Panc1 (cell line): ENCODE data around the gene POLN. TPM values are rescaled to one million over a fixed set of nuclear protein-coding genes. Genes with fewer than 3 reads are reported as not detected.

Source experiments
- ATAC-seq: fragments of 200-7000 bp; cut with Tn5 transposase; 2 replicates; pipeline ENCODE4 v1.9.1; 2020; ENCODE audit warnings: mild to moderate bottlenecking, moderate library complexity
- BruUV-seq: library from RNA; stranded (reverse); fragments of 400-500 nt; replicated peaks from 2 replicates; lab custom pipeline; 2021; lab: Mats Ljungman, UMichigan
- CTCF ChIA-PET: fragments of 300-600 bp; sonication (Branson Sonifier 250); formaldehyde crosslinking; loops from one replicate; lab custom pipeline; 2022; ENCODE audit warnings: antibody characterized with exemption; lab: Charles Lee
- POLR2A ChIA-PET: fragments of 300-600 bp; sonication (Branson Sonifier 250); formaldehyde crosslinking; loops from one replicate; lab custom pipeline; 2022; ENCODE audit warnings: antibody characterized with exemption; lab: Charles Lee
- DNase-seq: peaks from one replicate; pipeline ENCODE4 v3.0.0-alpha.2; 2010; ENCODE audit warnings: low read depth, low spot score
- H3K27ac ChIP-seq: 2 replicates; pipeline ENCODE4 v1.5.1; 2011; ENCODE audit warnings: mild to moderate bottlenecking, low read length, inconsistent platforms
- H3K27me3 ChIP-seq: fragments of 200-500 bp; sonication (Bioruptor generic); 2 replicates; pipeline ENCODE4 v1.6.0; 2014; ENCODE audit warnings: low read length, inconsistent platforms; ENCODE audit not compliant: control insufficient read depth, insufficient read depth
- H3K36me3 ChIP-seq: fragments of 200-500 bp; sonication (Bioruptor generic); 2 replicates; pipeline ENCODE4 v1.5.1; 2014; ENCODE audit warnings: inconsistent platforms, mild to moderate bottlenecking, low read length, moderate library complexity; ENCODE audit not compliant: control insufficient read depth, insufficient read depth
- H3K4me1 ChIP-seq: 2 replicates; pipeline ENCODE4 v1.5.1; 2011; ENCODE audit warnings: inconsistent platforms, mild to moderate bottlenecking, low read length, moderate library complexity; ENCODE audit not compliant: control insufficient read depth, insufficient read depth
- H3K4me3 ChIP-seq, 2 experiments: 2 replicates each; pipeline ENCODE4 v1.5.1; 2011 to 2012; ENCODE audit warnings: low read depth in 2 of 2, low read length in 2 of 2, mild to moderate bottlenecking in 2 of 2, inconsistent platforms in 1 of 2, moderate library complexity in 1 of 2
- H3K9me3 ChIP-seq: fragments of 200-500 bp; sonication (Bioruptor generic); 2 replicates; pipeline ENCODE4 v1.5.1; 2014; ENCODE audit warnings: low read depth, mild to moderate bottlenecking, inconsistent platforms, low read length, moderate library complexity; ENCODE audit not compliant: control insufficient read depth, insufficient read depth
- POLR2AphosphoS5 ChIP-seq: IDR thresholded peaks from 2 replicates; pipeline ENCODE4 v1.6.1; 2012; ENCODE audit warnings: mild to moderate bottlenecking, low read depth, low read length, moderate library complexity
- SIN3A ChIP-seq: IDR thresholded peaks from 2 replicates; pipeline ENCODE4 v1.6.1; 2012; ENCODE audit warnings: low read depth, mild to moderate bottlenecking, low read length, moderate library complexity, borderline replicate concordance; ENCODE audit not compliant: insufficient read depth
- TCF7L2 ChIP-seq: IDR thresholded peaks from 2 replicates; pipeline ENCODE4 v1.6.1; 2011; ENCODE audit warnings: mild to moderate bottlenecking, low read depth, low read length, inconsistent platforms
- in situ Hi-C: cut with HindIII; loops from 2 replicates; pipeline ENCODE4 v1.10.0; 2016; ENCODE audit warnings: low sequenced_read_pairs, low pct_unique_long_range_greater_than_20kb
- intact Hi-C: fragments of 100-400 bp; cut with micrococcal nuclease; formaldehyde crosslinking; loops from one replicate; pipeline ENCODE4 v1.10.0; 2022; ENCODE audit not compliant: unreplicated experiment
- total RNA-seq: library from RNA; stranded (reverse); gene quantifications from one replicate; pipeline ENCODE4 v1.2.1, GENCODE V29; 2021; ENCODE audit not compliant: unreplicated experiment
- TF ChIP-seq, protein P1 (sequence below), 2 experiments: IDR thresholded peaks; 2 replicates each; pipeline ENCODE4 v1.6.1; 2011 to 2012; ENCODE audit warnings: low read depth in 2 of 2, control low read depth in 1 of 2, low read length in 1 of 2, mild to moderate bottlenecking in 1 of 2, moderate library complexity in 1 of 2; ENCODE audit not compliant: insufficient read depth in 1 of 2
- TF ChIP-seq, protein P2 (sequence below): fragments of 450-650 bp; IDR thresholded peaks from 2 replicates; pipeline ENCODE4 v1.5.1; 2017; ENCODE audit warnings: mild to moderate bottlenecking

Gene POLN
- total RNA-seq, 1 experiment from 2014 or later: 4.3 TPM

DNA sequence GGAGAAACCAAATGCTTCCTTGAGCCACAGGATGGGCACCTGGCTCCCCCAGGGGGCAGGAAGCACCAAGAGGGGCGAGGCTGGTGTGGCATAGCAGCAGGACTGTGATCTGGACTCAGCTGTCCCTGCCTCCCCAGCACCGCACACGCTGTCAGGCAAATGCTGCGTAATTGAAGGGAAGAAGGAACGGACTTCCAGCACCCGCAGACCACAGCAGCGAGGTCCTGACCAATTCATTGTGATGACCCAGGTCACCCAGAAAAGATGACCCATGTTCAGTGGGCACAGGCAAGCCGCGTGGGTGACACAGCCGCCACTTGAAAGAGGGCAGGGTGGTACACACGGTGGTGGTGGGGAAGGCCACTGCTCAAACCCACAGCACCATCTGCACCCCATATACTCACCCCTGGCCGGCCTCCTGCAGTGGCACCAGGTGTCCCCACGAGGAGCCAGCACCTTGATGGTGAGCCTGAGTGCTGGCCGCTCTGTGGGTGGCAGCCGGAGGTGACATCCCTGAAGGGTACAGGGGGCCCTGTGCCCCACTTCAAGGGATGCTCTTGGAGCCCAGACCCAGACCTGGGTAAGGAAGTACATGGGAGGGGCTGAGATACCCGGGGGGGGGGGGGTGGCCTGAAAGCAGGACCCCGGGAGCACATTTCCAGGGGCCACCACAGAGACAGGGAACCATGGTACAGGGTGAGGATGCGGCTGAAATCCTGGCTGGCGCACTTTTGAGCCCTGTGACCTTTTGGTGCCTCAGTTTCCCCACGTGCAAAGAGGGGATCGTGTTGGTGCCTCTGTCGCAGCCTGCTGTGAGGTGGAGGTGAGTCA lies 171.3 kb downstream of the POLN start:
- intact Hi-C loops (no loop called here), in situ Hi-C loops (no loop called here)
- DNase-seq: no peak
- no TSS peak for BruUV-seq
- Histone ChIP-seq H3K36me3 (no peaks in the 10 kb centered on the region), H3K4me3 (no peak overlapping the region), H3K9me3 (no peaks in the 10 kb centered on the region), H3K27ac (no peak overlapping the region), H3K27me3 (no peaks in the 10 kb centered on the region), H3K4me1 (peaks cover 7% of the 10 kb centered on the region)
- no peak for ATAC-seq
- ChIA-PET CTCF (no interaction called here), POLR2A (no interaction called here)
- TF ChIP-seq TCF7L2 (no peak), POLR2AphosphoS5 (no peak)
- TF ChIP-seq, protein P1, sequence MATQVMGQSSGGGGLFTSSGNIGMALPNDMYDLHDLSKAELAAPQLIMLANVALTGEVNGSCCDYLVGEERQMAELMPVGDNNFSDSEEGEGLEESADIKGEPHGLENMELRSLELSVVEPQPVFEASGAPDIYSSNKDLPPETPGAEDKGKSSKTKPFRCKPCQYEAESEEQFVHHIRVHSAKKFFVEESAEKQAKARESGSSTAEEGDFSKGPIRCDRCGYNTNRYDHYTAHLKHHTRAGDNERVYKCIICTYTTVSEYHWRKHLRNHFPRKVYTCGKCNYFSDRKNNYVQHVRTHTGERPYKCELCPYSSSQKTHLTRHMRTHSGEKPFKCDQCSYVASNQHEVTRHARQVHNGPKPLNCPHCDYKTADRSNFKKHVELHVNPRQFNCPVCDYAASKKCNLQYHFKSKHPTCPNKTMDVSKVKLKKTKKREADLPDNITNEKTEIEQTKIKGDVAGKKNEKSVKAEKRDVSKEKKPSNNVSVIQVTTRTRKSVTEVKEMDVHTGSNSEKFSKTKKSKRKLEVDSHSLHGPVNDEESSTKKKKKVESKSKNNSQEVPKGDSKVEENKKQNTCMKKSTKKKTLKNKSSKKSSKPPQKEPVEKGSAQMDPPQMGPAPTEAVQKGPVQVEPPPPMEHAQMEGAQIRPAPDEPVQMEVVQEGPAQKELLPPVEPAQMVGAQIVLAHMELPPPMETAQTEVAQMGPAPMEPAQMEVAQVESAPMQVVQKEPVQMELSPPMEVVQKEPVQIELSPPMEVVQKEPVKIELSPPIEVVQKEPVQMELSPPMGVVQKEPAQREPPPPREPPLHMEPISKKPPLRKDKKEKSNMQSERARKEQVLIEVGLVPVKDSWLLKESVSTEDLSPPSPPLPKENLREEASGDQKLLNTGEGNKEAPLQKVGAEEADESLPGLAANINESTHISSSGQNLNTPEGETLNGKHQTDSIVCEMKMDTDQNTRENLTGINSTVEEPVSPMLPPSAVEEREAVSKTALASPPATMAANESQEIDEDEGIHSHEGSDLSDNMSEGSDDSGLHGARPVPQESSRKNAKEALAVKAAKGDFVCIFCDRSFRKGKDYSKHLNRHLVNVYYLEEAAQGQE (IDR thresholded peaks at IDR 0.05; ENCODE audit: insufficient read depth in 1 of 2, low read depth in 2 of 2, low read length in 1 of 2): no peak

DNA sequence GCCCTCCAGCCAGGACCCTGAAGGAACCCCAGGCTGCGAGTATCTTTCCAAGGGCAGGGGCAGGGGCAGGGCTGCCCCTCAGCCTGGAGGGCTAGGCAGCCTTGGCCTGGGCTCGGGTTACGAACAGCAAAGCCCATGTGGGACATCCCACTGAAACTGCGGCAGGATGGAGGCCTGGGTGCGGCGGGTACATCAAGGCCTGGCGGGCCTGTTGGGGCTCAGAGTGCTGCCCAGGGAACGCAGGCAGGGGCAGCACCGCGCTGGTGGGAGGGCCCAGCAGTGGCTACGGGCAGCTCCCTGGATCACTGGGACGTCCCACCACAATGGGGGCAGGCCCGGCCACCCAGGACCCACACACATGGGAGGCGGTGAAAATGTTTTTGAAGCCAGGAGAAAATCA lies 171.9 kb downstream of the POLN start:
- ChIA-PET CTCF (no interaction called here), POLR2A (no interaction called here)
- no peaks in the 10 kb centered on the region for H3K27me3 ChIP-seq
- intact Hi-C loops: no loop called here
- in situ Hi-C loops: no loop called here
- DNase-seq (no peak), ATAC-seq (no peak)
- no peak overlapping the region for H3K4me3 ChIP-seq
- no peak for TF ChIP-seq TCF7L2
- TF ChIP-seq, protein P2, sequence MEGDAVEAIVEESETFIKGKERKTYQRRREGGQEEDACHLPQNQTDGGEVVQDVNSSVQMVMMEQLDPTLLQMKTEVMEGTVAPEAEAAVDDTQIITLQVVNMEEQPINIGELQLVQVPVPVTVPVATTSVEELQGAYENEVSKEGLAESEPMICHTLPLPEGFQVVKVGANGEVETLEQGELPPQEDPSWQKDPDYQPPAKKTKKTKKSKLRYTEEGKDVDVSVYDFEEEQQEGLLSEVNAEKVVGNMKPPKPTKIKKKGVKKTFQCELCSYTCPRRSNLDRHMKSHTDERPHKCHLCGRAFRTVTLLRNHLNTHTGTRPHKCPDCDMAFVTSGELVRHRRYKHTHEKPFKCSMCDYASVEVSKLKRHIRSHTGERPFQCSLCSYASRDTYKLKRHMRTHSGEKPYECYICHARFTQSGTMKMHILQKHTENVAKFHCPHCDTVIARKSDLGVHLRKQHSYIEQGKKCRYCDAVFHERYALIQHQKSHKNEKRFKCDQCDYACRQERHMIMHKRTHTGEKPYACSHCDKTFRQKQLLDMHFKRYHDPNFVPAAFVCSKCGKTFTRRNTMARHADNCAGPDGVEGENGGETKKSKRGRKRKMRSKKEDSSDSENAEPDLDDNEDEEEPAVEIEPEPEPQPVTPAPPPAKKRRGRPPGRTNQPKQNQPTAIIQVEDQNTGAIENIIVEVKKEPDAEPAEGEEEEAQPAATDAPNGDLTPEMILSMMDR: no peak
- TF ChIP-seq SIN3A: no peak
- TF ChIP-seq POLR2AphosphoS5: no peak
- TF ChIP-seq, protein P1 (IDR thresholded peaks at IDR 0.05; ENCODE audit: insufficient read depth in 1 of 2, low read depth in 2 of 2, low read length in 1 of 2): no peak
- peaks cover 7% of the 10 kb centered on the region for H3K4me1 ChIP-seq
- BruUV-seq: no TSS peak
- no peaks in the 10 kb centered on the region for H3K36me3 ChIP-seq
- no peaks in the 10 kb centered on the region for H3K9me3 ChIP-seq
- no peak overlapping the region for H3K27ac ChIP-seq
